H1 (cell line): ENCODE results near the gene COPS6. TPM values are rescaled to one million over a fixed set of nuclear protein-coding genes. Genes with fewer than 3 reads are reported as not detected.

Experiments
- BACH1 ChIP-seq: IDR thresholded peaks from 2 replicates; pipeline ENCODE4 v1.6.1; 2012; ENCODE audit warnings: low read length, improper control_type of control experiment
- CEBPB ChIP-seq: IDR thresholded peaks from 2 replicates; pipeline ENCODE4 v1.6.1; 2012; ENCODE audit warnings: low read depth, low read length
- CREB1 ChIP-seq: IDR thresholded peaks from 2 replicates; pipeline ENCODE4 v1.6.1; 2012; ENCODE audit warnings: inconsistent platforms
- KDM4A ChIP-seq: IDR thresholded peaks from one replicate; pipeline ENCODE4 v1.7.1; 2012; ENCODE audit warnings: low read depth, mild to moderate bottlenecking, moderate library complexity, low read length, inconsistent platforms; ENCODE audit not compliant: severe bottlenecking
- MAFK ChIP-seq: IDR thresholded peaks from 2 replicates; pipeline ENCODE4 v1.6.1; 2012; ENCODE audit warnings: low read depth, mild to moderate bottlenecking, improper control_type of control experiment, low read length
- PHF8 ChIP-seq: fragments of 200-600 bp; sonication (generic); conservative IDR thresholded peaks from 2 replicates; pipeline ENCODE4 v1.7.1; 2012; ENCODE audit warnings: low read depth, mild to moderate bottlenecking, inconsistent platforms, low read length, moderate library complexity
- SIN3A ChIP-seq, 2 experiments: IDR thresholded peaks in 1 of 2; conservative IDR thresholded peaks in 1 of 2; 2 replicates each; pipeline ENCODE4 v1.6.1; 2011 to 2012; ENCODE audit warnings: low read length in 2 of 2, improper control_type of control experiment in 1 of 2, low read depth in 1 of 2, mild to moderate bottlenecking in 1 of 2
- SIX5 ChIP-seq: IDR thresholded peaks from 2 replicates; pipeline ENCODE4 v1.6.1; 2011; ENCODE audit warnings: mild to moderate bottlenecking, low read depth, low read length
- SP1 ChIP-seq: IDR thresholded peaks from 2 replicates; pipeline ENCODE4 v1.6.1; 2011; ENCODE audit warnings: low read depth, low read length
- SP4 ChIP-seq: IDR thresholded peaks from 2 replicates; pipeline ENCODE4 v1.6.1; 2012; ENCODE audit warnings: low read length, inconsistent platforms
- SRF ChIP-seq: IDR thresholded peaks from 2 replicates; pipeline ENCODE4 v1.6.1; 2011; ENCODE audit warnings: mild to moderate bottlenecking, low read depth, low read length, moderate library complexity
- TAF7 ChIP-seq: optimal IDR thresholded peaks from 2 replicates; pipeline ENCODE3; 2011; ENCODE audit warnings: low read depth, mild to moderate bottlenecking, inconsistent platforms, low read length, moderate library complexity, borderline replicate concordance
- TCF12 ChIP-seq: IDR thresholded peaks from 2 replicates; pipeline ENCODE4 v1.6.1; 2011; ENCODE audit warnings: low read depth, mild to moderate bottlenecking, low read length
- polyA plus RNA-seq, 7 experiments: library from polyadenylated mRNA; depleted of rRNA in 3 of 7; stranded (reverse) in 5 of 7; unstranded in 2 of 7; fragments of >200 nt in 5 of 7; fragments of 200-250 nt in 2 of 7; gene quantifications; 1 replicate in 5 of 7; 2 replicates in 1 of 7; 4 replicates in 1 of 7; pipeline versions ENCODE4 v1.2.1 to v1.2.3, GENCODE V29; 2011 to 2013; ENCODE audit warnings: missing spikeins in 2 of 7, mixed read lengths in 2 of 7
- total RNA-seq: library from RNA; stranded (reverse); fragmentation: NEBNext Ultra II Directional; extraction: Animal tissue kit (Norgen Biotek cat#: 25700); gene quantifications from 2 replicates; pipeline ENCODE4 v1.2.1, GENCODE V29; 2021

Gene COPS6
- total and polyA plus RNA-seq, 2 of the 8 experiments (the other 6 are each of a cell fraction or from before 2014, with no cell fraction given): 127 to 225 TPM

DNA sequence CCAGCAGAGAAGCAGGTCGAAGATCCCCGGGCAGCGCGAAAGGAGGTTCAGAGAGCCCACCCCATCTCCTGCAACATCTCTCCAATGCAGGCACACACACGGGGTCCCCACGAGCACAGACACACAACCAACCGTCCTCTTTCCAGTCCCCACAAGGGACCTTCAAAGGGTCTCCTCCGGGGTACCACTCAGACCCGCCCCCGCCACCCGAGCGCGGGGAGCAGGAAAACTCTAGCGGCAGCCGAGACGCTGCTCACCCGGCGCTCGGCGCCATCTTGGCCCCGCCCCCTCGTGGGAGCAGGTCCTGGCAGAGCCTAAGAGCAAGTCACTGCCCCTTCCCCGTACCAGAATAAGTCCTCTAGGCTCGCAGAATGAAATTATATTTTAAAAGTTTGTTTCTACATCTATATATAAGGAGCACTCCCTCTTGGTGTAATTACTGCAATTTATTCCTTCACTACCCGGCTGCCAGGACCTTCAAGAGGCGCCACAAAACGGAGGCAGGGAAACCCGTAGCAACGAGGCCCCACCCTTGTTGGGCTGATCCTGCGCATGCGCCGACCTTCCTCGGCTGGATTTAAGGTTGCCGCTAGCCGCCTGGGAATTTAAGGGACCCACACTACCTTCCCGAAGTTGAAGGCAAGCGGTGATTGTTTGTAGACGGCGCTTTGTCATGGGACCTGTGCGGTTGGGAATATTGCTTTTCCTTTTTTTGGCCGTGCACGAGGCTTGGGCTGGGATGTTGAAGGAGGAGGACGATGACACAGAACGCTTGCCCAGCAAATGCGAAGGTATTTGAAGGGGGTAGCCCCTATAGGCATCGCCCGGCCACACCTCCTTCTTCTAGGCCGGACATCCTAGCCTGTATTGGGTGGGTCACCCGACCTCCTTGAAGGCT lies 30.6 kb downstream of the COPS6 start, which contains the start of the genes CNPY4 and TAF6 (continued):
- TF ChIP-seq CREB1: peak; percentile 63
- no peak for TF ChIP-seq SIX5
- peak; percentile 74; the same call in 1 of the 2 replicates for TF ChIP-seq SP4
- peak; percentile 39 to 57; a peak in 2 of 4 replicates for TF ChIP-seq SIN3A (conservative IDR thresholded peaks at IDR 0.05 in 1 of 2, IDR thresholded peaks at IDR 0.05 in 1 of 2; ENCODE audit: low read depth in 1 of 2, low read length in 2 of 2)
- peak; percentile 54 for TF ChIP-seq KDM4A
- TF ChIP-seq MAFK: no peak
- peak; percentile 91 for TF ChIP-seq PHF8
- TF ChIP-seq BACH1: no peak
- peak; percentile 99 for TF ChIP-seq TAF7
- TF ChIP-seq CEBPB: no peak
- no peak; the same call in 1 of the 2 replicates for TF ChIP-seq SP1
- no peak for TF ChIP-seq SRF
- no peak for TF ChIP-seq TCF12
- TF ChIP-seq, all 59 proteins: peak for 24
